HG02870 (cell line): ENCODE data around the gene KRT17.
"Not testable (repeated sequence)": the region's sequence is repeated elsewhere in the genome, so short reads cannot be mapped to it uniquely, and the experiment has no call there.

Experiments used
- ATAC-seq: cut with Tn5 transposase; IDR thresholded peaks from one replicate; pipeline ENCODE4 v1.9.1; 2021; ENCODE audit warnings: mild to moderate bottlenecking, moderate library complexity; ENCODE audit not compliant: unreplicated experiment

Gene KRT17

DNA sequence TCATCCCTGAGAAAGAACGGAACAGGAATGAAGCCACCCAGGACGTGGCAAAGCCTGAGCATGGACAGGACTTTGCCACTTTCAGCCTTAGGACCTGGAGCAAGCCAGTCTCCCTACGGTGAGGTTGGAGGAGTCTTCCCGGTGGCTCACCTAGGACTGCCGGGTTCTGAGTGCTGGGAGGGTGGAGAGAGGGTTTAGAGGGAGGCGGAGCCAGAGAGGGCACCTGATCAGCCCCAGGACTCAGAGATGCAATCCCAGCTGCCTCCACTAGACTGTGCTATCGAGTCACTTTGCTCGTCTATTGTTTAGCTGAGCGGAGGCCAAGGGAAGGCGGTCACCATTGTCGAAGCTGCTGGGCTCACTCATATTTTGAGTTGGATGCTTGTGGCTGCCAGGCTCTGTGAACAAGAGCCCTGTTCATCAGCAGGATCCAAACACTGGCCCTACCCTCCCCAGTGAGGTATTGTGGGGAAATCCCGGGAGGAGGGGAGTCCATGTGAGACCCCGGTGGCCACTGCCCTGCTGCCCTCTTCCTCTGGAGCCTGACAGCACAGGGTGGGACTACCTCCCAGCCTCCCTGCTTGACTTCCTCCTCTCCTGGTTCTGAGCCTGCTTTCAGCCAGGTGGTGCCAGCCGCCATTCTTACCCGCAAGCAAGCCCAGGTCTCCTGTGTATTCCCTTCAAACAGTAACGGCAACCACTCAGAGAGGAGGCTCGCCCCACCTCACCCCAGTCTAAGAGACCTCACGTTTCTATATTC lies 44.7 kb downstream of the KRT17 start:
- ATAC-seq, result no peak

DNA sequence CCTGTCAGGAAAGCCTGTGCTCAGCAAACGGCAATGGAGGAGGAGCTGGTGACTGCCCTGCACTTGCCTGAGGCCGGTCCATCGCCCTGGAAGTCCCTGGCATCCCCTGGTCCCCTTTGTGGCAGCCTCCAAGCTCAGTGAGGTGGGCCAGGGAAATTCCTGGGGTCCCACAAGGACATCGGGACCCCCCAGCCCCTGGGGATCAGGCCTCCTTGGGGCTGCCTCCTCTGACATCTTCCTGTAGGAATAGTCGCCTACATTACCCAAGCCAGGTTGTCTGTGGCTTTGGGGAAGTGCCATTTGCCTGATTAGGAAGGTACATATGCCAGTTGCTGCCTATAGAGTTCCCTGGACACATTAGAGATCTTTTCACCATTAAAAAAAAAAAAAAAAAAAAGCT lies 45.4 kb downstream of the KRT17 start:
- ATAC-seq, result no peak

DNA sequence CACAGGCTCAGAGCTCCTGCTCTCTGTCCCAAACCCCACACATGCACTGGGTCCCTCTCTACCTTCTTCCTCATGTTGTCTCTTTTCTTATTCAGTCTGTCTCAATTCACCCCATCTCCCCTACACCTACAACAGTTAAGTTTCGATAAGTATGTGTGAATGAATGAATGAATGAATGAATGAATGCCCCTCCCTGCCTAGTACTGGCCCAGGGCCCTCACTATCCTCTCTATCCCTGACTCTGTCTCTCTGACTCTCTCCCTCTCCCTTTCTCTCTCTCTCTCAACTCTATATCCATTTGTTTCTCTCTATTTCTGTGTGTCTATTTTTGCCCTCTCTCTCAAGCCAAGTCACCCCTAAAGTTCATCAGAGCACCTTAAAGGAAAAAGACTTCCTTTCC lies 45.8 kb downstream of the KRT17 start:
- ATAC-seq, result no peak

DNA sequence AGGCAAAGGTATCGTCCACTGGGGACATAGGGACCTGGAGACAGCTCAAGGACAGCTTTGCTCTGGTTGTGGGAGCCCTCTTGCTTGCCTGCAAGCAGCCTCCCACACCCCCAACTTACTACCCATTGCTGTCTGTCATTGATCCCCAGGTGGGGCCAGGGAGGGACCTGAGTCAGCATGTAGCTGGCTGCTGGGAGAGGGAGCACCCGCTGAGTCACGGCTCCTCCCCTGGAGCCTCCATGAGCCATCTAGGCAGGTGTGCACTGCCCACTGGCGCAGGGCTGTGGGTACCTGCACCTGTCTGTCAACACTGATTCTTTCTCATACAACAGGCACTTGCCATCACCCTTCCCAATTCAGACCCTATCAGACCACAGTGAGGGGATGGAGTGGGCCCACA lies 47.6 kb downstream of the KRT17 start:
- ATAC-seq, result not testable (repeated sequence)

DNA sequence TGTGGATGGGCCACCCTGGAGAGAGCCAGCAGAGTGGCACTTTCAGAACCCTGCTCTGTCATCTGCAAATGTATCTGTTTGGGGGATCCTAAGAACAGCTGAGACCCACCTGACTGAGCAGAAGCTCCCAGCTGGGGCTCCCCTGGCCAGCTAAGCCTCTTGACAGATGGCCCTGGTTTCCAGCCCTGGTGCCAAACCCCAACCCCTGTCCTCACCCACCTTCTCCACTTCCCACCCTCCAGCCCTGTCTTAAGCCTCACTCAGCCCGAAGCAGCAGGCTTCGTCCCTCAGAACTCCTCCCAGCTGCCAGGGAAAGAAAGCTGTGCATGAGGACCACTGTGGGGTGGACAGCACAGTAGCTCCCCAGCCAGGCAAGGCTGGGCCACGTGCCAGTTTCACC lies 49.0 kb downstream of the KRT17 start:
- ATAC-seq, result no peak

DNA sequence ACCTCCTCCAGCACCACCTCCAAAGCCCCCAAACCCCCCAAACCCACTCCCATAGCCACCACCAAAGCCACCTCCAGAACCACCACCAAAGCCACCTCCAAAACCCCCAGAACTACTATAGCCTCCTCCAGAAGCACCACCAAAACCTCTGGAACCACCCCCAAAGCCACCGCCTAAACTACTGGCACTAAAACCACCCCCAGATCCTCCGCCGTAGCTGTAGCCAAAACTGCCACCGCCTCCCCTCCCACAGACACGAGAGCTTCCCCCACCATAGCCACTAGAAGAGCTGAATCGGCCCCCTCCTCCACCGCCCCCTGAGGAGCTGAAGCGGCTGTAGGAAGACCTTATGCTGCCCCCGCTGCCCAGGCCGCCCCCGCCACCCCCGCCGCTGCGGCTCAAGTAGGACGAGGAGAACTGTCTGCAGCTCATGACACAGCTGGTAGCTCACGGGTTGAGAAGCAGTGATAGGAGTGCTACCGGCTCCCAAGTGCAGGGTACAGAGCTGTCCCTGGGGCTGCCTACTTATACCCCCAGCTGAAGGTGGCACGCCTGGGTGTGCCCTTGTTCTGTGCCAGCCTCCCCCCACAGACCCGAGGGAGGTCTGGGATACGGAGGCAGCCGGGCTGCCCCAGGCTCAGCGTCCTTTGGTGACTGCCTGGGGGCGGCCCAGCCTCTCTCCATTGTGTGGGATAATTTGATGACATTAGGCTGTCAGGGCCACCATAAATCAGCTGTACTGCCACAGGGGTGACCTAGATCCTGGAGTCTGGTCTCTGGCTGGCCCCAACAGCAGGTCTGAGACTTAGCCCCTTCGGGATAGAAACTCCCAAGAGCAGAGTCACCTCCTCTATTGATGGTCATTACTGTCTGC lies 52.6 kb downstream of the KRT17 start, which contains the start of gene KRT9:
Gene KRT9, minus strand, starts transcription at position 499 of the 874 bp plus-strand sequence. Its CDS starts 67 bp downstream, at position 432.
- no peak for ATAC-seq
